Kidney epithelial cell (primary cell): ENCODE measurements around the gene PEX5L. TPM values are rescaled to one million over a fixed set of nuclear protein-coding genes. Genes with fewer than 3 reads are reported as not detected.

Experiments
- DNase-seq: peaks from one replicate; pipeline ENCODE4 v3.0.0-alpha.2; 2010; ENCODE audit warnings: low read depth
- H3K27me3 ChIP-seq: 2 replicates; pipeline ENCODE4 v1.6.0; 2011; ENCODE audit warnings: low read length; ENCODE audit not compliant: control insufficient read depth, insufficient read depth
- H3K36me3 ChIP-seq: 2 replicates; pipeline ENCODE4 v1.5.1; 2011; ENCODE audit warnings: low read length; ENCODE audit not compliant: control insufficient read depth, insufficient read depth
- H3K4me3 ChIP-seq: 2 replicates; pipeline ENCODE4 v1.5.1; 2011; ENCODE audit warnings: low read depth, mild to moderate bottlenecking, control low read depth, low read length
- total RNA-seq: library from RNA; depleted of rRNA; stranded (reverse); fragments of >200 nt; gene quantifications from 2 replicates; pipeline ENCODE4 v1.2.3, GENCODE V29; 2015
- TF ChIP-seq, protein P1 (sequence below): IDR thresholded peaks from 2 replicates; pipeline ENCODE4 v1.5.1; 2011; ENCODE audit warnings: mild to moderate bottlenecking, moderate library complexity, low read length, control low read depth, inconsistent platforms; ENCODE audit not compliant: insufficient read depth, poor library complexity, severe bottlenecking

The PEX5L gene
- total RNA-seq, 1 donor from 2014 or later: 0.04 TPM

DNA sequence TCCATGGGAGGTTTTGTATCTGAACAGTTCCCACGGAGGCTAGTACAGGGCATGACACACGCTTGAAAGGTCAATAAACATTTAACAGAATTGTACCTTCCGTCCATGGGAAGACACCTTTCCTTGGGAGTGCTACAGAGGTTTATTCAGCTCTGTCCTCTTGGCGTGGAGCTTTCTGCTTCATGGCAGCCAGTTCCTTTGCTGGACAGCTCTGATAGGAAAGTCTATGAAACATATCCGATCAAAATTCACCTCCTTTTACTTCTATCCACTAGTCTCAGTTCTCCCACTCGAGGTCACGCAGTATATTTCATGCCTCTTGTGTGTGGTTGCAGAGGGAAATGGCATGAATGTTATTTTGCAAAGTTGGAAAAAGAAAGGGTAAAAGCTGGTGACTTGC lies 91.2 kb downstream of the PEX5L start:
- no peaks in the 10 kb centered on the region for H3K36me3 ChIP-seq
- DNase-seq: no peak
- H3K27me3 ChIP-seq: no peaks in the 10 kb centered on the region
- no peak overlapping the region for H3K4me3 ChIP-seq
- TF ChIP-seq, protein P1, sequence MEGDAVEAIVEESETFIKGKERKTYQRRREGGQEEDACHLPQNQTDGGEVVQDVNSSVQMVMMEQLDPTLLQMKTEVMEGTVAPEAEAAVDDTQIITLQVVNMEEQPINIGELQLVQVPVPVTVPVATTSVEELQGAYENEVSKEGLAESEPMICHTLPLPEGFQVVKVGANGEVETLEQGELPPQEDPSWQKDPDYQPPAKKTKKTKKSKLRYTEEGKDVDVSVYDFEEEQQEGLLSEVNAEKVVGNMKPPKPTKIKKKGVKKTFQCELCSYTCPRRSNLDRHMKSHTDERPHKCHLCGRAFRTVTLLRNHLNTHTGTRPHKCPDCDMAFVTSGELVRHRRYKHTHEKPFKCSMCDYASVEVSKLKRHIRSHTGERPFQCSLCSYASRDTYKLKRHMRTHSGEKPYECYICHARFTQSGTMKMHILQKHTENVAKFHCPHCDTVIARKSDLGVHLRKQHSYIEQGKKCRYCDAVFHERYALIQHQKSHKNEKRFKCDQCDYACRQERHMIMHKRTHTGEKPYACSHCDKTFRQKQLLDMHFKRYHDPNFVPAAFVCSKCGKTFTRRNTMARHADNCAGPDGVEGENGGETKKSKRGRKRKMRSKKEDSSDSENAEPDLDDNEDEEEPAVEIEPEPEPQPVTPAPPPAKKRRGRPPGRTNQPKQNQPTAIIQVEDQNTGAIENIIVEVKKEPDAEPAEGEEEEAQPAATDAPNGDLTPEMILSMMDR: no peak

DNA sequence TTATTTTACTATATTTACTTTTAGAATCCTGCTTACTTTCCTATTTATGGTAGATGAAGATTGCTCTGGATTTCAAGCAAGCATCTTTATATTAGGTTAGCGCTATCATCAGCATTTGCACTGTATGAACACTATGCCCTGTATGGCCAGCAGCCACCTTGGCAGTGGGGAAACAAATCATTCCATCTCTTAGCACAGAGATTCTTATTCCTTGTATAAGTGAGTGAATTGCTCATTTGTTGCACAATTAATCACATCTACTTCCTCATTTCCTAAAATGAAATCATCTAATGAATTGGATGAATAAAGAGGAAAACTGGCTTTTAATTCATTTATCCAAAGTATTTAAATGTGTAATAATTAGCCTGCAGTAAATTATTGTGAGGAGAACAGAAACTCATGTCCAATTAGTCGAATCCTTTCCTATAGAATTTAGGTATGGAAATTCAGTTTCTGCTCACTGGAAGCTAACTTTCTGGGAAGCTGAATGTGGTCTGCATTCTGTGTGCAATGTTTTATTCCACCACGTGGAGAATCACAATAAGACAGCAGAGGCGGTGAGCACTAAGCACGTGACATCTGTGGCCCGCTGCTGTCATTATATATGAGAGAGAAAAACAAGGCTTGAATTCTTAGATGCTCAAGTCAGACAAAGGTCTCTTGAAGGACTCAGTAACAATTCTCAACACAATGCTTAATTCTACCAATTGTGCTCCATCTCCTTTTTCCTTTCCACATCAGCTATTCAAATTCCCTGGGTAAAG lies 93.4 kb downstream of the PEX5L start:
- TF ChIP-seq, protein P1: no peak
- H3K36me3 ChIP-seq: no peaks in the 10 kb centered on the region
- no peaks in the 10 kb centered on the region for H3K27me3 ChIP-seq
- H3K4me3 ChIP-seq: no peak overlapping the region
- DNase-seq: no peak

DNA sequence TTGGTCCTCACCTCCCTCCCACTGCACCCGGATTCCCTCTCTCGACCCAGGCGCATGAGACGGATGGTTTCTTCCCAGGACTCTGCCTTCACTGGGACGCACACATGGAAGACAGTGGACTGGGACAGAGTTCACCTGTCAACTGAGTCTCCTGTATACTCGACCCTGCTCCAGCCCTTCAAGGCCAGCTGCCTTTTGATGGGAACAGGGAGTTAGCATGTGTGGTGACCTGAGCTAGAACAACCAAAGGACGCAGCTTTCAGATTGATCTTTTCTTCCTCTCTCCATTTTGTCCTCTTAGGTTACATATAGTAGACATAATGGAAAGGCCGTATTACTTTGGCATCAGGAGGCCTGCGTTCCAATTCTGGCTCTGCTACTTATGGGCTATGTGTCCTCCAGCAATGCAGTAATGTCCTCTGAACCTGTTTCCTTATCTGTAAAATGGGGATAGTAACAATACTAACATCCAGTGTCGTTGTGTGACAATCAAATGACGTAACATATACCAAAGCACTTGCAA lies 94.1 kb downstream of the PEX5L start:
- TF ChIP-seq, protein P1: no peak
- peak overlapping the region; percentile 27 for H3K4me3 ChIP-seq
- no peaks in the 10 kb centered on the region for H3K36me3 ChIP-seq
- DNase-seq: no peak
- H3K27me3 ChIP-seq: no peaks in the 10 kb centered on the region

DNA sequence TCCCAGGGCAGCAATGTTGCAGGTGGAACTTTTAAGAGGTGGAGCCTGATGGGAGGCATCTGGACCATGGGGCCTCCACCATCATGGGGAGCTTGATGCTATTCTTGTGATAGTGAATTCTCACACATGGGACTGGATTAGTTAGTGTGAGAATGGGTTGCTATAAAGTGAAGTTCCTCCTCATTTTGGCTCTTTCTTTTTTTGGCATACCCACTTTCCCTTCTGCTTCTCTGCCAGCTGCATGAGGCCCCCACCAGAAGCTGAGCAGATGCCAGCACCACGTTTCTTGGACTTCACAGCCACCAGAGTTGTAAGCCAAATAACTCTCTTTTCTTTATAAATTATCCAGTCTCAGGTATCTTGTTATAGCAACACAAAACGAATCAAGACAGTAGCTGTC lies 101.0 kb downstream of the PEX5L start:
- no peaks in the 10 kb centered on the region for H3K27me3 ChIP-seq
- H3K36me3 ChIP-seq: no peaks in the 10 kb centered on the region
- H3K4me3 ChIP-seq: no peak overlapping the region
- TF ChIP-seq, protein P1: no peak
- DNase-seq: no peak

DNA sequence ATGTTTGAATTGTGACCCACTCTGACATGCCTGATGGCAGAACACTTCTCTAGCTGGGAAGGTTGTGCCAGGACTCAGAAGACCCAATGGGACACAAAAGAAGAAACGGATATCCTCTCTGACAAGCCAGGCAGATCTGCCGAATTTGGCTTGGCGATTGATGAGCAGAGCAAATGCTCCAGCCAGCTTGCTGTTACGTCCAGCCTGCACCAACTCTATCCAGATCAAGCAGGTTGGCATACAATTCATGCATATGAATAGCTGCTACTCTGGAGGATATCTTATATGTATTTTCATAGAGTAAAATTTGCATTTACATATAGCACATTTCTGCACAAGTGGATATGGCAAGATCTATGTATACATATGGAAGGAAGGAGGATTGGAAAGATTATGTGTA lies 102.8 kb downstream of the PEX5L start:
- TF ChIP-seq, protein P1: no peak
- H3K4me3 ChIP-seq: no peak overlapping the region

DNA sequence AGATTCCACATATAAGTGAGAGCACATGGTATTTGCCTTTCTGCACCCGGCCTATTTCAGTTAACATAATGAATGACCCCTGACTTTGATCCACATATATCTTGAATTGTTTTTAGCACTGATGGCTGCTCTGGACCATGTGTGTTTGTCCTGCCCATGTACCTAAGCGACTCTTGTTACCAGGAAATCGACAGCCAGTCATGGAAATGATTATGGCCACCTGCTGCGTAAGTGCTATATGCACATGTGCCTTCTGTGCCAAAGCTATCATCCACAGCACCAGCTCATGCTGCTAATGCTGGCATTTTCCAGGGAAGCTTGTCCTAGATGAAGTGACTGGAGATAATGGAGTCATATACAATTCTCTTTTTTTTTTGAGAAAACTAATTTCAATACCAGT lies 103.7 kb downstream of the PEX5L start:
- no peaks in the 10 kb centered on the region for H3K36me3 ChIP-seq
- TF ChIP-seq, protein P1: no peak
- no peak for DNase-seq
- peaks cover 2% of the 10 kb centered on the region for H3K27me3 ChIP-seq
- H3K4me3 ChIP-seq: no peak overlapping the region

More for the DNA sequence above, 102.8 kb downstream of the PEX5L start:
- peaks cover 2% of the 10 kb centered on the region for H3K27me3 ChIP-seq
- H3K36me3 ChIP-seq: no peaks in the 10 kb centered on the region
- DNase-seq: no peak
